ENCODE measurements around the gene CDCA4. TPM values are rescaled to one million over a fixed set of nuclear protein-coding genes. Genes with fewer than 3 reads are reported as not detected.

CDCA4 gene
- total RNA-seq, 4 donors from 2014 or later = 5.0 to 8.0 (median 6.0) TPM

DNA sequence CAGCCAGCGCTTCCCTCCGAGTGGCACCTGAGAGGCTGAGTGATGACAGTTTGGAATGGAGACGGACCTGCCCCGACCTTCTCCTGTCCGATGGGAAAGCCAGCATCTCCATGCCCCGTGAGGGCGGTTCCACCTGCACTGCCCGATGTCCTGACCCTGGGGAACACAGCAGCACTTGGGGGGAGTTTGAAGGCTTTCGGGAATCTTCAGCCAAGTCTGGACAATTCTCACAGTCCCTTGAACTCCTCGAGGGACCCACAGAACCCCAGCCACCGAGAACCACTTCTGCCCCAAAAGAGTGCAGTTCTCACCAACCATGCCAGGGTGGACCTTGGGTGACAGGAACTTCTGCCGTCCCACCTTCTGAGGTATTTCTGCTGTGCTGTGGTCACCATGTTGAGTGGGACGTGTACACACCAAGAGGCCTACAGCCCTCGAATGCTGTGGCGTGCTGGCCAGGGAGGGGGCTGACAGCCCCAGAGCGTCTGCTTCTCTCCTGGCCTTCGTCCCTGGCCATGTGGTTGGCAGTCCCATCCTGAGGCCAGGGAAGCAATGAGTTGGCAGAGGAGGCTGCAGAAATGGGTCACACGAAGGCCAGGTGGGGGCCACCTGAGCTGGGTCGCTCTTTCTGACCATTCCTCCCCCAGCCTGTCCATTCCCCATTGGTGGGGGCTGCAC, 34.3 kb downstream of the CDCA4 start:
- no peaks in the 10 kb centered on the region for H3K9me3 ChIP-seq
- peak overlapping the region in 1 of 4 donors; percentile 70 for H3K27ac ChIP-seq (replicated peaks in 1 of 4)
- WGBS = 78% methylated on average over 12 of the region's 19 CpGs
- intact Hi-C loops (cut with DNase I) = no loop called here
- DNase-seq (ENCODE audit: extremely low spot score) = no peak
- TF ChIP-seq, protein P1, sequence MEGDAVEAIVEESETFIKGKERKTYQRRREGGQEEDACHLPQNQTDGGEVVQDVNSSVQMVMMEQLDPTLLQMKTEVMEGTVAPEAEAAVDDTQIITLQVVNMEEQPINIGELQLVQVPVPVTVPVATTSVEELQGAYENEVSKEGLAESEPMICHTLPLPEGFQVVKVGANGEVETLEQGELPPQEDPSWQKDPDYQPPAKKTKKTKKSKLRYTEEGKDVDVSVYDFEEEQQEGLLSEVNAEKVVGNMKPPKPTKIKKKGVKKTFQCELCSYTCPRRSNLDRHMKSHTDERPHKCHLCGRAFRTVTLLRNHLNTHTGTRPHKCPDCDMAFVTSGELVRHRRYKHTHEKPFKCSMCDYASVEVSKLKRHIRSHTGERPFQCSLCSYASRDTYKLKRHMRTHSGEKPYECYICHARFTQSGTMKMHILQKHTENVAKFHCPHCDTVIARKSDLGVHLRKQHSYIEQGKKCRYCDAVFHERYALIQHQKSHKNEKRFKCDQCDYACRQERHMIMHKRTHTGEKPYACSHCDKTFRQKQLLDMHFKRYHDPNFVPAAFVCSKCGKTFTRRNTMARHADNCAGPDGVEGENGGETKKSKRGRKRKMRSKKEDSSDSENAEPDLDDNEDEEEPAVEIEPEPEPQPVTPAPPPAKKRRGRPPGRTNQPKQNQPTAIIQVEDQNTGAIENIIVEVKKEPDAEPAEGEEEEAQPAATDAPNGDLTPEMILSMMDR (IDR thresholded peaks at IDR 0.05) = no peak
- TF ChIP-seq POLR2AphosphoS5 (IDR thresholded peaks at IDR 0.05) = no peak
- no peak for TF ChIP-seq POLR2A (IDR thresholded peaks at IDR 0.05; ENCODE audit: low read depth)
- TF ChIP-seq EP300 (IDR thresholded peaks at IDR 0.05) = no peak
- peaks cover 11 to 22% (median 19%) of the 10 kb centered on the region in 4 donors for H3K4me1 ChIP-seq
- peak overlapping the region; percentile 68 to 90 (median 77) for H3K4me3 ChIP-seq
- peaks cover 0 to 23% (median 6%) of the 10 kb centered on the region in 4 donors for H3K36me3 ChIP-seq
- no peaks in the 10 kb centered on the region for H3K27me3 ChIP-seq

DNA sequence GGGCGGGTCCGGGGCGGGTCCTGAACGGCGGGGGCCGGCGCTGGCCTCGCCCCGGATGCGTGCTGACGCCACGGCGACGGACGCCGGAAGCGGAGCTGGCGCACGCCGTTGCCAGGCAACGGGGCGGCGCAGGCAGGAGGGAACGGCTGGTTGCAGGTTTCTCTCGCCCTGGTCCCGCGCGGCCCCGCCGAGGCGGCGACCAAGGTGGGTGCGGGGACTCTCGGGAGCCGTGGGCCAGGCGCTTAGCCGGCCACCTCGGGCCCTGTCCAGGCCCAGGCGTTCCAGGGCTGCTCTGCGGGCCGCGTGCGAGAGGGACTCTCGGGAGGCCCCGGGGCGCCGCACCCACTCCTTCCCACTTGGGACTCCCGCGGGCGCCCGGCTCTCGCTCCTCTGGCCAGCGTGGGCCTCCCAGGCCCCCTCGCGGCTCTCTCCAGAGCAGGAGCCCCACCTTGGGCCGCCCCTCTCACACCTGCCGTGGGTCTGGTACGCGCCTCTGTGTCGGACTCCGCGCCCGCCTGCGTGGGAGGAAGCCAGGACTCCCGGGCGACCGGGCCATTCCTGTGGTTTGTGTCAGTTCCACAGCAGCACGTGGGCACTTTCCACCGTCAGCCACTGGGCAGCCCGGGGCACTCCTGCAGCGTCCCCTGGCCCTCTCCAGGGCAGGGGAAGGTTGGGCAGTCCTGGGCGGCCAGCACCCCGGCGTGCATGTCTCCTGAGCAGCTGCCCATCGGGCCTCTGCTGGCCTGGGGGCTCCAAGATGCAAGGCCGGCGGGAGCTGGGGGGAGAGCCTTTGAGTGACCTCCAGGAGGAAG, 35.0 kb downstream of the CDCA4 start, which contains the start of gene CLBA1:
TSS of gene CLBA1 (plus strand) at position 114 of the 812 bp plus-strand sequence. CDS start at position 758, 644 bp downstream.
- Histone ChIP-seq H3K27me3 (no peaks in the 10 kb centered on the region), H3K9me3 (no peaks in the 10 kb centered on the region), H3K4me1 (peaks cover 11 to 29% (median 19%) of the 10 kb centered on the region in 4 donors), H3K4me3 (peak within 1 kb of the TSS; percentile 68 to 90 (median 77)), H3K36me3 (peaks cover 0 to 15% (median 2%) of the 10 kb centered on the region in 4 donors), H3K27ac (replicated peaks in 1 of 4) (peak within 1 kb of the TSS; percentile 70 to 83 (median 80))
- TF ChIP-seq POLR2AphosphoS5 (IDR thresholded peaks at IDR 0.05) = peak; percentile 63 to 80
- TF ChIP-seq, protein P1 (IDR thresholded peaks at IDR 0.05) = peak in 1 of 3 experiments; percentile 6
- no peak for TF ChIP-seq EP300 (IDR thresholded peaks at IDR 0.05)
- intact Hi-C loops (cut with DNase I) = no loop called here
- no peak for DNase-seq (ENCODE audit: extremely low spot score)
- WGBS = 3% methylated on average over 24 of the region's 77 CpGs

DNA sequence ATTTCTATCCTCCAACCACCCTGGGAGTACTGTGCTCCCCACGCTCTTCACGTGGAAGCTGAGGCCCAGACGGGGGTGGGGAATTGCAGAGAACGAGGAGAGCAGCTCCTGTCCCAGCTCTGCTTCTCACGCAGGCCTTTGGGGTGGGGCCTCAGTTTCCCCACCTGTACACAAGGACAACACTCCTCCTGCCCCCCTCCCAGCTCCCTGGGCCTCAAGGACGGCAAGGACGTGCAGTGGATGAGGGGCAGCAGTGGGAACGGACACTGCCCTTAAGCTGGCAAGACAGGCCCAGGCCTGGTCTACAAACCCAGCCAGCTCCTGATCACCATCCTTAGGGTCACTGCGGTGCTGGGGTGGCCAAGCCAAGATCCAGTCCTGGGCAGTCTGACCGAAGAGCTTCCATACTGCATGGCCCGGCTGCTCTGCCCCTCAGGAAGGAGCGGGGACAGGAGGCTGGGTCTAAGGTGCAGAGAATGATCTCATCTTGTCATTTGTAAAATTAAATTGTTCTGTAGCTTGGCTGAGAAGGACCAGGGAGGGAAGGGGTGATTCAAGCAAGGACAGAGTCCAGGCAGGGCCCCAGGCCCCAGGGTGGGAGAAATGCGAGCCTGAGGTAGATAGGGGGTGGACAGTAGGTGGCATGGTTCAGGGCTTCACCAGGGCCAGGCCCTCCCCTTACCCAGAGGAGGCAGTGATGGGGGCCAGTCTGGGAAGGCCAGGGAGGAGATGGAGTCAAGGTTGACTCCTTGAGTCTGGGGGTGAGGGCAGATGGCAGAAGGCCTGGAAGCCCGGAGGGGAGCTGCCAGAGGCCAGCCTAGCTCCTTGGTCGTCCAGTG, 36.6 kb downstream of the CDCA4 start:
- Histone ChIP-seq H3K36me3 (peaks cover 0 to 3% (median 1%) of the 10 kb centered on the region in 4 donors), H3K4me1 (peaks cover 25 to 45% (median 35%) of the 10 kb centered on the region in 4 donors), H3K27ac (replicated peaks in 1 of 4) (peak overlapping the region in 3 of 4 donors; percentile 70 to 83 (median 78)), H3K27me3 (no peaks in the 10 kb centered on the region), H3K4me3 (no peak overlapping the region), H3K9me3 (no peaks in the 10 kb centered on the region)
- TF ChIP-seq POLR2A (IDR thresholded peaks at IDR 0.05; ENCODE audit: low read depth) (no peak), POLR2AphosphoS5 (IDR thresholded peaks at IDR 0.05) (no peak), EP300 (IDR thresholded peaks at IDR 0.05) (no peak)
- TF ChIP-seq, protein P1 (IDR thresholded peaks at IDR 0.05) = no peak
- no peak for DNase-seq (ENCODE audit: extremely low spot score)
- 84% methylated on average over 7 of the region's 15 CpGs for WGBS
- intact Hi-C loops (cut with DNase I) = no loop called here

DNA sequence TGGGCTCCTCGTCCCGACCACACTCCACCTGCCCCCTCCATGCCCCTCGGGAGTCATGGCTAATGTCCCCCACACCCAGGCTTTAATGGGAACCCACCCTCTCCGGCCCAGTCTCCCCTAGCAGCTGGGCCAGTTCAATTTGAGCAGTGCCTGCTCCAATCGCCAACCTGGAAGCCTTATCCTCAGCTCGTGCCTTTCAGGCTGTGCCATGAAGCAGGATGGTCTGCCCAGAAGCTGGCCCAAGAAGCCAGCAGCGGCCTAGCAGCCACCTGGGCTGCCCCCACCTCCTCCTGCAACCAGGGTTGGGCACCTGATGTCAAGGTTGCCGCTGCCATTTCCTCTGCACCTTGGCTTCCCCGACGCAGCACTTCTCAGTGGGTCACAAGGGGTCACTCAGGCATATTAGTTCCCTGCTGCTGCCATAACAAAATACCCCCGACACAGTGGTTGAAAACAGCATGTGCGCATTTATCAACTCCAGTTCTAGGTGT, 37.6 kb downstream of the CDCA4 start:
- Histone ChIP-seq H3K27ac (replicated peaks in 1 of 4) (no peak overlapping the region), H3K4me3 (no peak overlapping the region), H3K27me3 (no peaks in the 10 kb centered on the region), H3K36me3 (no peaks in the 10 kb centered on the region), H3K9me3 (no peaks in the 10 kb centered on the region), H3K4me1 (peaks cover 32 to 55% (median 45%) of the 10 kb centered on the region in 4 donors)
- no peak for DNase-seq (ENCODE audit: extremely low spot score)
- TF ChIP-seq POLR2A (IDR thresholded peaks at IDR 0.05; ENCODE audit: low read depth) = no peak
- TF ChIP-seq, protein P1 (IDR thresholded peaks at IDR 0.05) = no peak
- no peak for TF ChIP-seq POLR2AphosphoS5 (IDR thresholded peaks at IDR 0.05)
- no peak for TF ChIP-seq EP300 (IDR thresholded peaks at IDR 0.05)
- 95% methylated on average over 4 of the region's 12 CpGs for WGBS
- intact Hi-C loops (cut with DNase I) = loop anchor here (2.0 kb wide), 1 partner anchor 38 kb away; the partner anchor contains the start of gene CDCA4

Data from esophagus muscularis mucosa (tissue), 4 donors.